Thymus (tissue), 11 donors: ENCODE results near the gene SLC4A5. TPM values are rescaled to one million over a fixed set of nuclear protein-coding genes. Genes with fewer than 3 reads are reported as not detected.

Experiments used
- DNase-seq, 9 donors: peaks; one replicate each; pipeline ENCODE4 v3.0.0-alpha.2; 2013; ENCODE audit warnings: low spot score in 9 of 9, low read depth in 6 of 9, missing footprints in 1 of 9
- H3K27ac ChIP-seq, 2 donors: one replicate each; pipeline ENCODE4 v1.5.1; 2013; ENCODE audit warnings: control low read depth in 1 of 2, low read depth in 1 of 2, low read length in 1 of 2, mild to moderate bottlenecking in 1 of 2, moderate library complexity in 1 of 2
- H3K27me3 ChIP-seq, 2 donors: one replicate each; pipeline ENCODE4 v1.5.1; 2013; ENCODE audit warnings: low read length in 1 of 2; ENCODE audit not compliant: control insufficient read depth in 2 of 2, insufficient read depth in 1 of 2
- H3K36me3 ChIP-seq, 2 donors: one replicate each; pipeline ENCODE4 v1.5.1; 2013; ENCODE audit warnings: low read length in 1 of 2, mild to moderate bottlenecking in 1 of 2, moderate library complexity in 1 of 2; ENCODE audit not compliant: control insufficient read depth in 2 of 2, insufficient read depth in 2 of 2
- H3K4me1 ChIP-seq, 2 donors: one replicate each; pipeline ENCODE4 v1.5.1; 2013; ENCODE audit warnings: low read length in 2 of 2; ENCODE audit not compliant: control insufficient read depth in 2 of 2, insufficient read depth in 2 of 2
- H3K4me3 ChIP-seq, 2 donors: one replicate each; pipeline ENCODE4 v1.5.1; 2013; ENCODE audit warnings: low read length in 2 of 2, control low read depth in 1 of 2, mild to moderate bottlenecking in 1 of 2
- H3K9me3 ChIP-seq, 2 donors: one replicate each; pipeline ENCODE4 v1.5.1; 2013; ENCODE audit warnings: low read length in 1 of 2, mild to moderate bottlenecking in 1 of 2; ENCODE audit not compliant: control insufficient read depth in 2 of 2, insufficient read depth in 1 of 2
- WGBS: extraction: QIAGEN DNeasy Blood & Tissue Kit; methylation state at CpG from one replicate; pipeline ENCODE4 v1.1.7; 2013; 5-methylcytosine and 5-hydroxymethylcytosine counted together
- polyA plus RNA-seq: library from polyadenylated mRNA; stranded (reverse); fragments of 200-250 nt; gene quantifications from one replicate; pipeline ENCODE4 v1.2.3, GENCODE V29; 2013
- total RNA-seq: library from RNA; stranded (reverse); fragments of 120-200 nt; gene quantifications from one replicate; pipeline ENCODE4 v1.2.4, GENCODE V29; 2013
- donor health status: healthy.

Gene SLC4A5
- total and polyA plus RNA-seq, 2 donors, result 0.85 to 2.5 TPM

DNA sequence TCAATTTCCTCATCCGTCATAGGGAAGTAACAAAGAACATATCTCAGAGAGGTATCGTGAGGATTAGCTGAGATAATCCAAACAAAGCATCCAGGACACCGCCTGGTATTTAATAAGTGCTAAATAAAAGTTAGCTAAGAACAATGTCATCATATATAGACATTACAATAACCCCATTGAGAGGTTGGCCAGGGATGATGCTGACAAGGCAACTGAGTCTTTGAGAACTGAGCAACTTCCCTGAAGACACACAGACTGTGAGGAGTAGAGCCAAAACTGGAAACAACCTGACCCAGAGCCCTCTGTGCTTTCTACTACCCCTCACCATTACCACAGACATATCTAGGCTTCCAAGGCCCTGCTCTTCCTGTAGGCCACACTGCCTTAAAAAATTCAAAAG, 38.5 kb upstream of the SLC4A5 start:
- H3K36me3 ChIP-seq, result peaks cover 22 to 24% of the 10 kb centered on the region in 2 donors
- H3K4me1 ChIP-seq, result peaks cover 4 to 15% of the 10 kb centered on the region in 2 donors
- DNase-seq, result no peak
- no peak overlapping the region for H3K27ac ChIP-seq
- H3K4me3 ChIP-seq, result no peak overlapping the region
- no peaks in the 10 kb centered on the region for H3K27me3 ChIP-seq
- no peaks in the 10 kb centered on the region for H3K9me3 ChIP-seq
- WGBS, result 99% methylated on average over 3 of the region's 3 CpGs

DNA sequence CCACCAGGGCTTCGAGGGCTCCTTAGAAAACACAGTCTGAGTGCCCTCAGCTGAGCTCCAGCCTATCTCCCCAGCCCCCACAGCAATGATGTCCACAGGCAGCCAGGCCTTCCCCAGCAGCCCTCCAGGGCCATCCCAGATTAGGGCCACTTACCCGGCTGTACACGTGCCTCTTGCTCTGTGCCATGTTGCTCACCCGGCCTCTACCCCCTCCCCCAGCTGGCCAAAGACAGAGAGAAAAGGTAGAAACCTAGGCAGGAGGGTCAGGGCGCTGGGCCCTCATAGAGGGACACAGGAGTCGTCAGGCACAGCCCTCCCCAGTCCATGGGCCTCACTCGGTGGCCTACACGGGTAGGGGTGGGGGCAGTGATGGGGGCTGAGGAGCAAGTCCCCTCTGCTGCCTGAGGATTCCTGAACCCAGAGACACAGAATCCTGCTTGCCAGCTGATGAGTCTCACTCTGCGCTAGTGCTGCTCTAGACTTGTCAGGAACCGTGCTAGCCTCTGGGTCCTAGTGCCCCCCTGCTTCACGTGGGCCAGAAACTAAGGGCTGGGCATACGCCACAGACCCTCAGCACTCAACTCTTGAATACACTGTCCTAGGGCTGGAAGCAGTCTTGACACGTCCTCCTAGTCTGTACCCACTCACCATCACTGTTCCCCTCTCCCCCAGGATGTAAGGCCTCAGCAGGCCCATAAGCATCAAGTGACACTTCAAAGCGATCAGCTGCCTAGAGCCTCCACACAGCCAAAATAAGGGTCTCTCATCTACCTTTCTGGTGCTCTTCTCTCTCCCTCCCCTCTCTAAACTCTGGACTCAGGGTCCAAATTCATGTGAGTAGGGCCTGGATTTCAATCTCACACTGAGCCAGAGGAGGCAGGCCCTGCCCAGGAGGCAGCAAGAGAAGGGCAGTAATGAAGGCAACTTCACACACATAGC, 36.9 kb upstream of the SLC4A5 start, which contains the start of gene DCTN1:
Gene DCTN1 (minus strand): TSS at position 461 of the 939 bp plus-strand sequence. CDS start 274 bp downstream, at position 187.
- H3K27me3 ChIP-seq, result no peaks in the 10 kb centered on the region
- H3K4me3 ChIP-seq, result peak within 1 kb of the TSS in 1 of 2 donors; percentile 8
- no peaks in the 10 kb centered on the region for H3K9me3 ChIP-seq
- DNase-seq, result peak in 7 of 9 donors; percentile 8 to 52 (median 38)
- H3K36me3 ChIP-seq, result peaks cover 26 to 33% of the 10 kb centered on the region in 2 donors
- H3K27ac ChIP-seq, result no peak within 1 kb of the TSS
- peaks cover 4 to 24% of the 10 kb centered on the region in 2 donors for H3K4me1 ChIP-seq
- 68% methylated on average over 14 of the region's 14 CpGs for WGBS

DNA sequence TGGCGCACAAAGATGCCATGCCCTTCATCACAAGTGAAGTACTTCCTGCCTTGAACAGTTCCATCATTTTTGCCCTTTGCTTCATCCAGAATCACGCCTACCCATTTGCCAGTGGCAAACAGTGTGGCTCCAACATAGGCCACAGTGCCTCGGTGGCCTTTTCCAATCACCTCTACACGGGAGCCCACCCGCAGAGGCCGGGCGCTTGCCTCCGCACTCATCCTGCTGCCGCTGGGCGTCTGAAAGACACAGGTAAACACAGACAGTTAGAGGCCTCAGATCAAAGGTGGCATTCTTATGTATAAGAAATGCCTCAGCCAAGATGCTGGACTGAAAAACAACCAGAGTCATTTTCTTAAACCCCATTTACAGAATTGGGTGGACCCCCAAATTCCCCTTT, 34.8 kb upstream of the SLC4A5 start:
- no peak for DNase-seq
- no peaks in the 10 kb centered on the region for H3K9me3 ChIP-seq
- no peaks in the 10 kb centered on the region for H3K27me3 ChIP-seq
- no peak overlapping the region for H3K27ac ChIP-seq
- peaks cover 4 to 24% of the 10 kb centered on the region in 2 donors for H3K4me1 ChIP-seq
- H3K36me3 ChIP-seq, result peaks cover 18 to 24% of the 10 kb centered on the region in 2 donors
- WGBS, result 96% methylated on average over 10 of the region's 10 CpGs
- H3K4me3 ChIP-seq, result no peak overlapping the region

DNA sequence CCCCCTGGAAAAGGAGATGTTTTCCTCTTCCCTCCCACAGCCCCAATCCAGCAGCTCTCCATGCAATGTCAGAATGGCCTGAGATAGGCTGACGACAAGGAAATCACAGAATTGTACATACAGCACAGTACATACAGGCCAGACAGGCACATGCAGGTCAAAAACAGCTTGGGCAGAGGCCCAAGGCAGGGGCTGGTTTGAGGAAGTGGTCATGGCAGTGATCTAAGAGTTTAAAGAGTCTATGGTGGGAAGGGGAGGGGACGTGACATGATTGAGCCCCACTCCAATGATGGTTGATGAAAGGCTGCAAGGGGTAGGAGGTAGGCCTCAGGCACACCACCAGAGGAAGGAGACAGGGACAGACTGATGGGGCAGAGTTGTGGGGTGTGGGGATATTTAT, 32.6 kb upstream of the SLC4A5 start:
- Histone ChIP-seq H3K4me1 (peaks cover 4 to 24% of the 10 kb centered on the region in 2 donors), H3K4me3 (no peak overlapping the region), H3K9me3 (no peaks in the 10 kb centered on the region), H3K36me3 (peaks cover 25 to 31% of the 10 kb centered on the region in 2 donors), H3K27ac (no peak overlapping the region), H3K27me3 (no peaks in the 10 kb centered on the region)
- WGBS, result 93% methylated on average over 2 of the region's 2 CpGs
- no peak for DNase-seq

DNA sequence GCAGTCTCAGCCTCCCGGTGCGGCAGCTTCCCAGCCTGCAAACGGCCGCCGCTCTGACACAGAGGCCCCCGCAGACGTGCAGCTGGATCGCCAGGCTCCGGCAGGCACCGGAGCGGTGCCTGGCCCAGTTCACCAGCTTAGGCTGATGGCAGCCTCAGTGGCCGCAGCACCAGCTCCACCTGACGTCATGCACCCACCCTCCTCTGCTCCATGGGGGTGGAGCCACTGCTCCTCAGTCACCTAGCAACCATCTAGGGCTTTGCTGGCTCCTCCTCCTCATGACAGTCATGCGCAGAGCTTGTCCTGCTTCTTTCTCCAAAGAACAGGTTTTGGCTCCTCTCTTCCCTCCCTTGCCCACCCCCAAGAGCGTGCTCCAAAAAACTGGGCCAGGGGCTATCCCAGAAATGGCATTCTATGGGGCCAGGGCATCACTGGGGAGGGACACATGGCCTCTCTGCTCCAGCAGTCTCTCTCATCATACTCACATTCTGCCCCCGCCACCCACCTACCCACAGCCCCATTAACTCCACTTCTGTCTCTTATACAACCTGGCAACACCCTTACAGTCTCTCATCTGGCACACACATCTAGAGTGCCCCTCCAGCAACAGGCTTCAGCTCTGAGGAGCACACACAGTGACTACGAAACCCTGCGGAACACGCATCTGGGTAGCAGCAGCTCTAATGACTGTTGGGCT, 31.4 kb upstream of the SLC4A5 start:
- Histone ChIP-seq H3K4me1 (peaks cover 0 to 12% of the 10 kb centered on the region in 2 donors), H3K27me3 (no peaks in the 10 kb centered on the region), H3K36me3 (peaks cover 37 to 43% of the 10 kb centered on the region in 2 donors), H3K4me3 (no peak overlapping the region), H3K27ac (no peak overlapping the region), H3K9me3 (no peaks in the 10 kb centered on the region)
- WGBS, result 90% methylated on average over 19 of the region's 19 CpGs
- DNase-seq, result peak in 1 of 9 donors; percentile 6

DNA sequence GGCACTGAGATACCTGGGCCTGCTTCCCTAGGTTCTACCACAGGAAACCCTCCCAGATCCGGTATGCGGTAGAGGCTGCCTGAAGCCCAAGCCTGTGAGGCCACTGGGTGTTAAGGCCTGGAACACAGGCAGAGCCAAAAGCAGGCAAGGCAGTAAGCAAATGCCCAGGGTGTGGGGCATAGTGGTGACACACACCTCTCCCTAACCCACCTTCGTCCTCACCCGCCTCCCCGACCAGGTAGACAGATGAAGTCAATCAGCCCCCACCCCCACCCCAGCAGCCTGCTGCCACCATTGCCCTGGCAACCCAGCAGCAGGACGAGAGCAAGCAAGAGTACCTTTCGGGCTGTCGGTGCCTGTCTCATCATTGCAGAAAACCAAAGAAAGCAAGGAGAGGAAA, 30.8 kb upstream of the SLC4A5 start:
- no peak overlapping the region for H3K27ac ChIP-seq
- no peak for DNase-seq
- H3K4me1 ChIP-seq, result peaks cover 0 to 12% of the 10 kb centered on the region in 2 donors
- no peaks in the 10 kb centered on the region for H3K9me3 ChIP-seq
- no peak overlapping the region for H3K4me3 ChIP-seq
- peaks cover 43 to 49% of the 10 kb centered on the region in 2 donors for H3K36me3 ChIP-seq
- WGBS, result 90% methylated on average over 8 of the region's 8 CpGs
- H3K27me3 ChIP-seq, result no peaks in the 10 kb centered on the region

DNA sequence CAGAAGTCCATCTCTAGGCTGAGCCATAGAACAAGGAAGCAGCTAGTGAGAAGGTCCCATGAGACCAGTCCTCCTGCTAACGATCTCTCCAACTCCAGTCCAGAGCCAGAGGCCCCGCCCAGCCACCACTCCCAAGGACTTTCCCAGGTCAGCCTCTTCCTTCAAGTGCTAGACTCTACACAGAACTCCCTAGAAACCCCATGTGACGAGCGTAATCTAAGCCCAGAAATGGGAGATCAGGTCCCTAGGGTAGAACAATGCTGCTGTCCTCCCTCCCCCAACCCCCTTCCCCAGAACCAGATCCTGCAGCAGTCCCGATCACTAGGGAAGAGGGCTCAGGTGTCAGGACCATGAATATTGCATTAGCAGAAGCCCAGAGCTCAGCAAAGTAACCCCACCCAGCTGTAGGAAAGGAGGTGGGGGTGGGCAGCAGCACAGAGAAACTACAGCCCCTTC, 30.0 kb upstream of the SLC4A5 start:
- Histone ChIP-seq H3K27me3 (no peaks in the 10 kb centered on the region), H3K4me3 (no peak overlapping the region), H3K4me1 (peaks cover 0 to 9% of the 10 kb centered on the region in 2 donors), H3K27ac (no peak overlapping the region), H3K36me3 (peaks cover 50 to 56% of the 10 kb centered on the region in 2 donors), H3K9me3 (no peaks in the 10 kb centered on the region)
- WGBS, result 98% methylated on average over 5 of the region's 5 CpGs
- no peak for DNase-seq

DNA sequence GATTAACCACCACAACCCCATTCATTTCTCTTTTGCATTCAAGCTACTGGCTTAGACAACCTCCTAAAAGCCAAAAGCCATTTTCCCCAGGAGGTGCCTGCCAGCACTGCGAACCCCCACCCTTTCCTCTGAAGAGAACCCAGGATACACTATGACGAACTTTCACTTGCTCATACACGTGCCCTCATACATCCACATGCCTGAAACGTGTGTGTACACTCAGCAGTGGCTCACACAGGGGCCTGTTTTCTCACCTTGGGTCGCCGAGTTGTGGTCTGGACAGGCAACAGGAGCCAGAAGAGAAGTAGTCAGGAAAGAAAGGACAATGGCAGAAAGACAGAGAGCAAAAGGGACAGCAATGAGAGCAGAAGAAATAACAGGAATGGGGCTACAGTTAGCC, 29.5 kb upstream of the SLC4A5 start:
- Histone ChIP-seq H3K36me3 (peaks cover 52 to 57% of the 10 kb centered on the region in 2 donors), H3K27ac (no peak overlapping the region), H3K4me3 (no peak overlapping the region)

DNA sequence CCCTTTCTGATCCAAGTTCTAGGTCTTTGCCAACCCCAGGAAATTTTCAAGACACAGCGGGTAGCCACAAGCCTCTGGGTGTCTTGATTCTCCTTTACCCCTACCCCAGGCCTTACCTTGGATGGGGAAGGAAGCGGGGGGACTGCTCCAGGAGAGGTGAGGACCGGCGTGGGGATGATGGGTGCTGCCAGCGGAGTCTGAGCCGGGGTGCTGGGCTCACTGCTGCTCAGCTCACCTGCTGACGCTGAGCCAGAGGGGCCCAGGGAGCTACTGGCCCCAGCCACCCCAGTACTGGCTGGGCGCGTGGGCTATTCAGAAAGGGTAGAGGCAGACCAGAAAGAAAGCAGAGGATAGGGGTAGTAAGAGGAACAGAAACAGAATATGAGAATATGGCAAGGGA, 28.2 kb upstream of the SLC4A5 start:
- H3K9me3 ChIP-seq, result no peaks in the 10 kb centered on the region

More for the DNA sequence above, 29.5 kb upstream of the SLC4A5 start:
- no peaks in the 10 kb centered on the region for H3K27me3 ChIP-seq
- H3K4me1 ChIP-seq, result peaks cover 0 to 9% of the 10 kb centered on the region in 2 donors
- WGBS, result 98% methylated on average over 6 of the region's 6 CpGs
- DNase-seq, result no peak
- H3K9me3 ChIP-seq, result no peaks in the 10 kb centered on the region

More for the DNA sequence above, 28.2 kb upstream of the SLC4A5 start:
- Histone ChIP-seq H3K27me3 (no peaks in the 10 kb centered on the region), H3K4me1 (peaks cover 0 to 9% of the 10 kb centered on the region in 2 donors), H3K36me3 (peaks cover 57 to 58% of the 10 kb centered on the region in 2 donors), H3K27ac (no peak overlapping the region), H3K4me3 (no peak overlapping the region)
- WGBS, result 98% methylated on average over 9 of the region's 9 CpGs
- DNase-seq, result no peak
